Right lobe of liver (tissue), 6 donors: ENCODE data around the gene CSNK1G2. TPM values are rescaled to one million over a fixed set of nuclear protein-coding genes. Genes with fewer than 3 reads are reported as not detected.

Experiments
- ATAC-seq, 4 donors: fragments of 200-7000 bp; cut with Tn5 transposase; one replicate each; pipeline ENCODE4 v1.9.1; 2020; ENCODE audit warnings: mild to moderate bottlenecking in 4 of 4, moderate library complexity in 4 of 4
- DNase-seq, 3 donors: peaks; one replicate each; pipeline ENCODE4 v3.0.0-alpha.2; 2020
- H3K27ac ChIP-seq, 3 donors: fragments of 200-600 bp; one replicate each; pipeline ENCODE4 v1.8.0; 2022
- H3K27me3 ChIP-seq, 2 donors: fragments of 200-600 bp; one replicate each; pipeline ENCODE4 v1.8.0; 2022
- H3K36me3 ChIP-seq, 4 donors: fragments of 200-600 bp; sonication (generic) in 1 of 4; one replicate each; pipeline versions ENCODE4 v1.5.1 to v1.8.0; 2017 to 2022; ENCODE audit warnings: control low read depth in 1 of 4
- H3K4me1 ChIP-seq, 4 donors: fragments of 200-600 bp; sonication (generic) in 1 of 4; one replicate each; pipeline versions ENCODE4 v1.5.1 to v1.8.0; 2017 to 2022; ENCODE audit warnings: control low read depth in 1 of 4
- H3K4me3 ChIP-seq, 3 donors: fragments of 200-600 bp; one replicate each; pipeline ENCODE4 v1.8.0; 2022
- H3K9me3 ChIP-seq, 4 donors: fragments of 200-600 bp; sonication (generic) in 1 of 4; one replicate each; pipeline versions ENCODE4 v1.5.1 to v1.8.0; 2017 to 2022; ENCODE audit warnings: control low read depth in 1 of 4
- CTCF ChIP-seq, 4 donors: fragments of 200-600 bp in 3 of 4; fragments of 450-650 bp in 1 of 4; IDR thresholded peaks; one replicate each; pipeline versions ENCODE4 v1.5.1 to v1.8.0; 2016 to 2022; ENCODE audit warnings: antibody characterized with exemption in 4 of 4, mild to moderate bottlenecking in 2 of 4
- POLR2A ChIP-seq: fragments of 450-650 bp; IDR thresholded peaks from one replicate; pipeline ENCODE4 v1.6.1; 2017; ENCODE audit warnings: antibody characterized with exemption, mild to moderate bottlenecking
- WGBS: methylation state at CpG from one replicate; pipeline ENCODE4 v1.1.6; 2018; ENCODE audit warnings: low coverage, low lambda C conversion rate; ENCODE audit not compliant: insufficient coverage; ENCODE audit errors: missing lambda C conversion rate; 5-methylcytosine and 5-hydroxymethylcytosine counted together
- intact Hi-C, 2 donors: fragments of 100-400 bp; cut with DNase I; formaldehyde crosslinking; loops; one replicate each; pipeline versions ENCODE4 v1.11.2 to v1.14.1; 2022
- total RNA-seq, 6 experiments: library from RNA; depleted of rRNA in 2 of 6; stranded (reverse); fragments of >200 nt in 2 of 6; fragmentation: NEBNext Ultra II Directional in 3 of 6; extraction: Animal tissue kit (Norgen Biotek cat#: 25700) in 3 of 6; gene quantifications; one replicate each; pipeline versions ENCODE4 v1.1.0 to v1.2.4, GENCODE V29; 2016 to 2023
- donor health status: DM: no; HTN: yes; CAD: no.
- donor health status: DM: no; HTN: no; CAD: no.
- donor health status: DM: no; HTN: no; CAD: no.
- donor health status: DM: no; HTN: yes; CAD: no.
- donor health status: DM: no; HTN: yes; CAD: no.

The CSNK1G2 gene
- total RNA-seq, 6 experiments from 2014 or later = 14.4 to 35.2 (median 22.6) TPM

- DNase-seq (no peak), ATAC-seq (peak in 1 of 4 donors; percentile 37)
- no peak overlapping the region for H3K4me3 ChIP-seq
- no peak overlapping the region for H3K27ac ChIP-seq
- intact Hi-C loops = no loop called here
- no peaks in the 10 kb centered on the region for H3K9me3 ChIP-seq
- no peaks in the 10 kb centered on the region for H3K4me1 ChIP-seq
- WGBS = 74% methylated on average over 3 of the region's 34 CpGs
- TF ChIP-seq CTCF (IDR thresholded peaks at IDR 0.05) (no peak), POLR2A (no peak)
- H3K27me3 ChIP-seq = no peaks in the 10 kb centered on the region
- no peaks in the 10 kb centered on the region for H3K36me3 ChIP-seq
Observed at GRCh38 chr19:1968279-1969175, 27.6 kb downstream of the CSNK1G2 start.

GRCh38 chr19:1969176-1970002 lies 28.4 kb downstream of the CSNK1G2 start:
- no peak overlapping the region for H3K4me3 ChIP-seq
- intact Hi-C loops = no loop called here
- DNase-seq (no peak), ATAC-seq (no peak)
- H3K36me3 ChIP-seq = no peaks in the 10 kb centered on the region
- H3K4me1 ChIP-seq = no peaks in the 10 kb centered on the region
- no peaks in the 10 kb centered on the region for H3K27me3 ChIP-seq
- 100% methylated on average over 2 of the region's 49 CpGs for WGBS
- TF ChIP-seq POLR2A (no peak), CTCF (IDR thresholded peaks at IDR 0.05) (no peak)
- H3K9me3 ChIP-seq = no peaks in the 10 kb centered on the region
- H3K27ac ChIP-seq = no peak overlapping the region

- H3K27ac ChIP-seq = no peak overlapping the region
- intact Hi-C loops = no loop called here
- DNase-seq (peak in 1 of 3 donors; percentile 54), ATAC-seq (no peak)
- H3K9me3 ChIP-seq = no peaks in the 10 kb centered on the region
- H3K36me3 ChIP-seq = no peaks in the 10 kb centered on the region
- H3K4me3 ChIP-seq = no peak overlapping the region
- H3K4me1 ChIP-seq = no peaks in the 10 kb centered on the region
- WGBS = no CpG with 5 or more reads among the region's 38 CpGs
- TF ChIP-seq POLR2A (no peak), CTCF (IDR thresholded peaks at IDR 0.05) (no peak)
- H3K27me3 ChIP-seq = no peaks in the 10 kb centered on the region
Observed at GRCh38 chr19:1970003-1970805, 29.2 kb downstream of the CSNK1G2 start.

- Histone ChIP-seq H3K36me3 (no peaks in the 10 kb centered on the region), H3K27ac (no peak overlapping the region), H3K4me1 (no peaks in the 10 kb centered on the region), H3K27me3 (no peaks in the 10 kb centered on the region), H3K4me3 (no peak overlapping the region), H3K9me3 (no peaks in the 10 kb centered on the region)
- DNase-seq = no peak
- ATAC-seq = peak in 1 of 4 donors; percentile 21
- intact Hi-C loops = no loop called here
- TF ChIP-seq CTCF (IDR thresholded peaks at IDR 0.05) = no peak
- no peak for TF ChIP-seq POLR2A
- 75% methylated on average over 2 of the region's 27 CpGs for WGBS
Observed at GRCh38 chr19:1970806-1971502, 30.0 kb downstream of the CSNK1G2 start.
